H1 (cell line): ENCODE results near the gene DNAH8. TPM values are rescaled to one million over a fixed set of nuclear protein-coding genes. Genes with fewer than 3 reads are reported as not detected.

Experiments
- CTCF ChIA-PET: fragments of 300-600 bp; sonication (Branson Sonifier 250); formaldehyde crosslinking; loops from one replicate; lab custom pipeline; 2021; ENCODE audit not compliant: partially characterized antibody; lab: Charles Lee
- POLR2A ChIA-PET: fragments of 300-600 bp; sonication (Branson Sonifier 250); formaldehyde crosslinking; loops from one replicate; lab custom pipeline; 2021; ENCODE audit warnings: inconsistent platforms; ENCODE audit not compliant: partially characterized antibody; lab: Charles Lee
- DNase-seq, 2 experiments: peaks; one replicate each; pipeline versions ENCODE4 v3.0.0 to v3.0.0-alpha.2; 2010 to 2022; ENCODE audit warnings: low spot score in 2 of 2, low read depth in 1 of 2, mixed read lengths in 1 of 2
- FAIRE-seq: peaks from 2 replicates; lab custom pipeline; 2011; peaks lifted over from hg19 to GRCh38; lab: Jason Lieb, UNC
- H2AFZ ChIP-seq: 2 replicates; pipeline ENCODE4 v1.8.1; 2012; ENCODE audit warnings: low read length, inconsistent platforms
- H2AK5ac ChIP-seq: 2 replicates; pipeline ENCODE4 v1.6.1; 2013; ENCODE audit warnings: low read depth, low read length
- H2BK120ac ChIP-seq: replicated peaks from 2 replicates; pipeline ENCODE3; 2013; ENCODE audit warnings: low read depth, low read length, inconsistent platforms
- H2BK12ac ChIP-seq: 2 replicates; pipeline ENCODE4 v1.6.1; 2013; ENCODE audit warnings: low read depth, low read length
- H2BK15ac ChIP-seq: 2 replicates; pipeline ENCODE4 v1.6.1; 2013; ENCODE audit warnings: low read length
- H2BK20ac ChIP-seq: 2 replicates; pipeline ENCODE4 v1.6.1; 2013; ENCODE audit warnings: low read length
- H2BK5ac ChIP-seq: 2 replicates; pipeline ENCODE4 v1.6.1; 2013; ENCODE audit warnings: low read depth, low read length
- H3K14ac ChIP-seq: 2 replicates; pipeline ENCODE4 v1.6.1; 2013; ENCODE audit warnings: inconsistent platforms; ENCODE audit not compliant: insufficient read length
- H3K18ac ChIP-seq: 2 replicates; pipeline ENCODE4 v1.6.1; 2013; ENCODE audit warnings: low read length; ENCODE audit errors: extremely low read depth
- H3K23ac ChIP-seq: 2 replicates; pipeline ENCODE4 v1.6.1; 2013; ENCODE audit warnings: inconsistent platforms; ENCODE audit not compliant: insufficient read length
- H3K23me2 ChIP-seq: 2 replicates; pipeline ENCODE4 v1.6.1; 2013; ENCODE audit warnings: low read depth, low read length
- H3K27ac ChIP-seq: 2 replicates; pipeline ENCODE4 v1.6.1; 2011; ENCODE audit warnings: low read depth, low read length, inconsistent platforms
- H3K27me3 ChIP-seq, 4 experiments: replicated peaks in 1 of 4; 1 replicate in 1 of 4; 2 replicates in 3 of 4; pipeline versions ENCODE4 v1.6.1 to v1.8.1; 2011 to 2013; ENCODE audit warnings: low read length in 3 of 4, mild to moderate bottlenecking in 3 of 4, inconsistent platforms in 2 of 4, mixed read lengths in 2 of 4, moderate library complexity in 1 of 4; ENCODE audit not compliant: control insufficient read depth in 3 of 4, insufficient read depth in 3 of 4; ENCODE audit errors: extremely low read depth in 1 of 4
- H3K36me3 ChIP-seq, 4 experiments: 2 replicates each; pipeline versions ENCODE4 v1.6.1 to v1.8.1; 2011 to 2013; ENCODE audit warnings: mild to moderate bottlenecking in 4 of 4, low read length in 3 of 4, moderate library complexity in 2 of 4, control low read depth in 1 of 4, inconsistent platforms in 1 of 4; ENCODE audit not compliant: insufficient read depth in 4 of 4, control insufficient read depth in 2 of 4
- H3K4ac ChIP-seq: replicated peaks from 2 replicates; pipeline ENCODE3; 2013; ENCODE audit warnings: low read length, low read depth, mixed read lengths, inconsistent platforms; ENCODE audit not compliant: insufficient read length
- H3K4me1 ChIP-seq, 4 experiments: replicated peaks in 1 of 4; 1 replicate in 1 of 4; 2 replicates in 3 of 4; pipeline versions ENCODE4 v1.6.1 to v1.8.1; 2011 to 2013; ENCODE audit warnings: low read length in 3 of 4, inconsistent platforms in 2 of 4, mixed read lengths in 1 of 4; ENCODE audit not compliant: insufficient read depth in 4 of 4, control insufficient read depth in 3 of 4
- H3K4me2 ChIP-seq, 2 experiments: 2 replicates each; pipeline versions ENCODE4 v1.6.1 to v1.8.1; 2011 to 2013; ENCODE audit warnings: low read depth in 2 of 2, low read length in 2 of 2, control low read depth in 1 of 2, inconsistent platforms in 1 of 2, mild to moderate bottlenecking in 1 of 2; ENCODE audit not compliant: insufficient read depth in 1 of 2
- H3K4me3 ChIP-seq, 4 experiments: fragments of 200-600, 300-600 bp in 1 of 4; sonication (generic), shearing (Covaris generic), sonication (Bioruptor Twin) in 1 of 4; 2 replicates each; pipeline versions ENCODE4 v1.5.1 to v1.8.1; 2011 to 2016; ENCODE audit warnings: low read length in 4 of 4, low read depth in 3 of 4, control low read depth in 2 of 4, inconsistent platforms in 2 of 4, mild to moderate bottlenecking in 2 of 4, mixed read lengths in 1 of 4, moderate library complexity in 1 of 4; ENCODE audit not compliant: insufficient read depth in 2 of 4; ENCODE audit errors: extremely low read depth in 1 of 4
- H3K56ac ChIP-seq: replicated peaks from 2 replicates; pipeline ENCODE3; 2013; ENCODE audit warnings: low read depth, mild to moderate bottlenecking, mixed read lengths, low read length, inconsistent platforms; ENCODE audit not compliant: insufficient read length
- H3K79me1 ChIP-seq: 2 replicates; pipeline ENCODE4 v1.6.1; 2013; ENCODE audit warnings: low read depth, low read length, control low read depth
- H3K79me2 ChIP-seq, 2 experiments: 2 replicates each; pipeline versions ENCODE4 v1.6.1 to v1.8.1; 2012 to 2013; ENCODE audit warnings: low read length in 2 of 2, mild to moderate bottlenecking in 2 of 2, inconsistent platforms in 1 of 2; ENCODE audit not compliant: insufficient read depth in 2 of 2, control insufficient read depth in 1 of 2
- H3K9ac ChIP-seq, 4 experiments: replicated peaks in 1 of 4; 1 replicate in 1 of 4; 2 replicates in 3 of 4; pipeline versions ENCODE4 v1.6.1 to v1.8.1; 2011 to 2013; ENCODE audit warnings: low read depth in 3 of 4, low read length in 3 of 4, control low read depth in 2 of 4, mild to moderate bottlenecking in 2 of 4, moderate library complexity in 2 of 4, inconsistent platforms in 1 of 4; ENCODE audit errors: extremely low read depth in 1 of 4
- H3K9me3 ChIP-seq, 2 experiments: 2 replicates each; pipeline versions ENCODE4 v1.6.1 to v1.8.1; 2012 to 2013; ENCODE audit warnings: mild to moderate bottlenecking in 2 of 2, moderate library complexity in 2 of 2, control low read depth in 1 of 2, inconsistent platforms in 1 of 2, low read depth in 1 of 2, low read length in 1 of 2, mixed read lengths in 1 of 2; ENCODE audit not compliant: insufficient read depth in 2 of 2
- H4K20me1 ChIP-seq, 2 experiments: replicated peaks in 1 of 2; 2 replicates each; pipeline versions ENCODE3 to v1.8.1; 2011 to 2013; ENCODE audit warnings: inconsistent platforms in 2 of 2, low read length in 2 of 2, mild to moderate bottlenecking in 1 of 2; ENCODE audit not compliant: insufficient read depth in 2 of 2, control insufficient read depth in 1 of 2
- H4K5ac ChIP-seq: 2 replicates; pipeline ENCODE4 v1.6.1; 2013; ENCODE audit warnings: low read length, low read depth, mixed read lengths, inconsistent platforms; ENCODE audit not compliant: insufficient read length
- H4K8ac ChIP-seq: 2 replicates; pipeline ENCODE4 v1.8.0; 2013; ENCODE audit warnings: mild to moderate bottlenecking, moderate library complexity, low read length, inconsistent platforms; ENCODE audit not compliant: insufficient read depth; ENCODE audit errors: extremely low read depth
- H4K91ac ChIP-seq: replicated peaks from 2 replicates; pipeline ENCODE3; 2013; ENCODE audit warnings: low read length, mixed read lengths, inconsistent platforms; ENCODE audit not compliant: insufficient read length
- CBX8 ChIP-seq: fragments of 300-800, 300-1000 bp; sonication (generic); IDR thresholded peaks from 2 replicates; pipeline ENCODE4 v1.7.1; 2016; ENCODE audit warnings: low read depth, low read length, borderline replicate concordance
- CHD1 ChIP-seq: IDR thresholded peaks from 2 replicates; pipeline ENCODE4 v1.6.1; 2012; ENCODE audit warnings: low read depth, low read length, improper control_type of control experiment
- CHD2 ChIP-seq: IDR thresholded peaks from 2 replicates; pipeline ENCODE4 v1.6.1; 2012; ENCODE audit warnings: low read length, improper control_type of control experiment
- CREB1 ChIP-seq: IDR thresholded peaks from 2 replicates; pipeline ENCODE4 v1.6.1; 2012; ENCODE audit warnings: inconsistent platforms
- EZH2 ChIP-seq: fragments of 200-600 bp; sonication (generic); IDR thresholded peaks from 2 replicates; pipeline ENCODE4 v1.7.1; 2012; ENCODE audit warnings: low read depth, mild to moderate bottlenecking, moderate library complexity, low read length, inconsistent platforms; ENCODE audit not compliant: severe bottlenecking
- RAD21 ChIP-seq, 2 experiments: IDR thresholded peaks in 1 of 2; conservative IDR thresholded peaks in 1 of 2; 2 replicates each; pipeline ENCODE4 v1.6.1; 2011; ENCODE audit warnings: low read depth in 2 of 2, low read length in 2 of 2, improper control_type of control experiment in 1 of 2, inconsistent platforms in 1 of 2, mild to moderate bottlenecking in 1 of 2, moderate library complexity in 1 of 2
- RFX5 ChIP-seq: IDR thresholded peaks from 2 replicates; pipeline ENCODE4 v1.6.1; 2011; ENCODE audit warnings: low read depth, low read length, improper control_type of control experiment, borderline replicate concordance
- RNF2 ChIP-seq: fragments of 200-900, 300-1000 bp; sonication (generic); IDR thresholded peaks from 2 replicates; pipeline ENCODE4 v1.7.1; 2016; ENCODE audit warnings: borderline replicate concordance, low read depth, mild to moderate bottlenecking, antibody characterized with exemption, low read length; ENCODE audit not compliant: poor library complexity, severe bottlenecking; ENCODE audit errors: missing control alignments
- RXRA ChIP-seq: IDR thresholded peaks from 2 replicates; pipeline ENCODE4 v1.6.1; 2011; ENCODE audit warnings: low read depth, mild to moderate bottlenecking, low read length, moderate library complexity; ENCODE audit not compliant: insufficient read depth
- SIX5 ChIP-seq: IDR thresholded peaks from 2 replicates; pipeline ENCODE4 v1.6.1; 2011; ENCODE audit warnings: mild to moderate bottlenecking, low read depth, low read length
- SRF ChIP-seq: IDR thresholded peaks from 2 replicates; pipeline ENCODE4 v1.6.1; 2011; ENCODE audit warnings: mild to moderate bottlenecking, low read depth, low read length, moderate library complexity
- TBP ChIP-seq: IDR thresholded peaks from 2 replicates; pipeline ENCODE4 v1.6.1; 2011; ENCODE audit warnings: low read depth, low read length, improper control_type of control experiment
- WGBS, 2 experiments: shearing (Covaris generic) in 1 of 2; methylation state at CpG; one replicate each; pipeline versions ENCODE4 v1.1.6 to v1.1.7; 2013 to 2015; ENCODE audit warnings: low lambda C conversion rate in 2 of 2, mixed read lengths in 2 of 2, inconsistent platforms in 1 of 2, low coverage in 1 of 2, missing lambda C conversion rate in 1 of 2; ENCODE audit not compliant: insufficient replicate concordance in 2 of 2, insufficient coverage in 1 of 2, insufficient read length in 1 of 2; ENCODE audit errors: extremely low coverage in 1 of 2, missing lambda C conversion rate in 1 of 2; 5-methylcytosine and 5-hydroxymethylcytosine counted together
- polyA plus RNA-seq, 7 experiments: library from polyadenylated mRNA; depleted of rRNA in 3 of 7; stranded (reverse) in 5 of 7; unstranded in 2 of 7; fragments of >200 nt in 5 of 7; fragments of 200-250 nt in 2 of 7; gene quantifications; 1 replicate in 5 of 7; 2 replicates in 1 of 7; 4 replicates in 1 of 7; pipeline versions ENCODE4 v1.2.1 to v1.2.3, GENCODE V29; 2011 to 2013; ENCODE audit warnings: missing spikeins in 2 of 7, mixed read lengths in 2 of 7
- total RNA-seq: library from RNA; stranded (reverse); fragmentation: NEBNext Ultra II Directional; extraction: Animal tissue kit (Norgen Biotek cat#: 25700); gene quantifications from 2 replicates; pipeline ENCODE4 v1.2.1, GENCODE V29; 2021

The DNAH8 gene
- total and polyA plus RNA-seq, 2 of the 8 experiments (the other 6 are each of a cell fraction or from before 2014, with no cell fraction given) = under 0.01 TPM; not detected in 1

GRCh38 chr6:39060467-39061160, 345.5 kb downstream of the DNAH8 start:
- Histone ChIP-seq H3K27me3 (no peaks in the 10 kb centered on the region), H3K79me1 (no peaks in the 10 kb centered on the region), H3K4me3 (no peak overlapping the region), H3K27ac (no peak overlapping the region), H4K91ac (no peak overlapping the region), H2AFZ (no peak overlapping the region), H4K8ac (no peak overlapping the region; the same call in 1 of the 2 replicates), H3K79me2 (no peaks in the 10 kb centered on the region), H2BK5ac (no peak overlapping the region), H2BK12ac (no peak overlapping the region), H3K4ac (no peak overlapping the region), H3K9me3 (no peaks in the 10 kb centered on the region), H3K4me2 (no peak overlapping the region), H3K4me1 (no peaks in the 10 kb centered on the region), H2BK120ac (no peak overlapping the region), H3K23me2 (no peaks in the 10 kb centered on the region; the same call in 1 of the 2 replicates), H3K36me3 (peaks cover 0 to 3% (median 2%) of the 10 kb centered on the region in 4 experiments; a peak in 2 of 8 replicates), H3K9ac (no peak overlapping the region), H2BK15ac (no peak overlapping the region), H4K5ac (no peak overlapping the region), H3K23ac (no peak overlapping the region), H2BK20ac (no peak overlapping the region), H2AK5ac (no peak overlapping the region), H4K20me1 (peaks cover 0 to 2% of the 10 kb centered on the region in 2 experiments), H3K14ac (no peak overlapping the region), H3K18ac (no peak overlapping the region), H3K56ac (no peak overlapping the region)
- ChIA-PET POLR2A (interaction anchor here (0.8 to 1.6 kb wide), 2 partner anchors 12 to 23 kb away, joined by 3 to 5 read pairs; no protein-coding TSS in a partner anchor), CTCF (interaction anchor here (0.6 to 5.1 kb wide), 20 partner anchors 10 to 1948 kb away, joined by 3 to 28 read pairs (median 5); partner anchors contain the start of gene GLP1R)
- DNase-seq = no peak
- TF ChIP-seq CREB1 (no peak), RXRA (no peak), SRF (no peak), RAD21 (IDR thresholded peaks at IDR 0.05 in 1 of 2, conservative IDR thresholded peaks at IDR 0.05 in 1 of 2; ENCODE audit: low read depth in 2 of 2, low read length in 2 of 2) (no peak), RFX5 (no peak), CHD2 (no peak), CBX8 (no peak), EZH2 (no peak), CHD1 (no peak), RNF2 (no peak), TBP (no peak), SIX5 (no peak)
- 90% methylated on average over 7 of the region's 7 CpGs; no CpG with 5 or more reads in 1 of the 2 experiments for WGBS, 2 experiments
- FAIRE-seq = no peak
